Measurements from ENCODE around the gene C9.
"Not testable (repeated sequence)": the region's sequence is repeated elsewhere in the genome, so short reads cannot be mapped to it uniquely, and the experiment has no call there.

C9 gene

DNA sequence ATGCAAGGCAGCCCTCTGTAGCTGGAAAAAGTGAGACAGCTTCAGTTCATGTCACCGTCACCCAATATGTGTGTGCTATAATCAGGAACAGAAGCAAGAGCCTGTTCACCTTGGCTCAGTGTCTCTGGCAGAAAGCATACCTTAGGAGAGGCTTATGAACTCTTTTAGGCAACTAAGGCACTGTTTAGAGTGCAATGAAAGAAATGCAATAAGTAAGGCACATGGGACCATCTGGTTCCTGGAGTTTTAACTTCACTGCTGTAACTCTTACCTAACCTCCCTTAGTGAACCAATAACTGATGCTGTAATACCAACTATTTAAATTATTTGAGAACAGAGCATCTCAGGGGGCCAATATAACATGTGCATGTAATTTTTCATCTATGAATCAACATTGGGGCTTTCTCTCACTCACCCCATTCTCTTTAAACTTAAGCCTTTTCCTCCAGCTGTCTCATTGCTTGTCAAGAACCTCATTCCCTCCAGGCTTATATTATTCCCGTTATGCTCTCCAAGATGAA is 32.4 kb downstream of the C9 start:
- WGBS, 2 experiments (ENCODE audit: insufficient coverage in 2 of 2): 87 to 100% methylated on average over 1 to 2 of the region's 2 CpGs
- Histone ChIP-seq H3K9me3 (ENCODE audit: control insufficient read depth, low read length) (no peaks in the 10 kb centered on the region), H3K27ac (ENCODE audit: low read depth, low read length, severe bottlenecking) (no peak overlapping the region), H3K4me1 (ENCODE audit: control insufficient read depth, insufficient read depth, low read length, poor library complexity, severe bottlenecking) (no peaks in the 10 kb centered on the region), H3K4me3 (ENCODE audit: extremely low read depth, insufficient read depth, low read length, poor library complexity, severe bottlenecking) (no peak overlapping the region), H3K36me3 (ENCODE audit: control insufficient read depth, insufficient read depth, low read length) (no peaks in the 10 kb centered on the region)

GRCh38 chr5:39328731-39329130 is 35.6 kb downstream of the C9 start:
- WGBS, 2 experiments (ENCODE audit: insufficient coverage in 2 of 2): 80% methylated on average over 1 of the region's 1 CpG; no CpG with 5 or more reads in 1 of the 2 experiments

DNA sequence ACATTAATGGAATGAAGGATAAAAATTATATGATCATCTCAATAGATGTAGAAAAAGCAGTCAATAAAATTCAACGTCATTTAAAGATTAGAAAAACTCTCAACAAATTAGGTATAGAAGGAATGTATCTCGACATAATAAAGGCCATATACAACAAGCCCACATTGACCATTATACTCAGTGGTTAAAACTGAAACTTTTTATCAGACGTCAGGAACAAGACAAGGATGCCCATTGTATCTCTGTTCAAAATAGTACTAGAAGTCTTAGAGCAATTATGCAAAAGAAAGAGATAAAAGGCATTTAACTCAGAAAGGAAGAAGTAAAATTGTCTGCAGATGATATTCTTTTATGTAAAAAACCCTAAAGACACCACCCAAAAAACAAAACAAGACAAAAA is 40.8 kb downstream of the C9 start:
- Histone ChIP-seq H3K36me3 (ENCODE audit: control insufficient read depth, insufficient read depth, low read length) (no peaks in the 10 kb centered on the region), H3K4me1 (ENCODE audit: control insufficient read depth, insufficient read depth, low read length, poor library complexity, severe bottlenecking) (no peaks in the 10 kb centered on the region), H3K9me3 (ENCODE audit: control insufficient read depth, low read length) (no peaks in the 10 kb centered on the region), H3K4me3 (ENCODE audit: extremely low read depth, insufficient read depth, low read length, poor library complexity, severe bottlenecking) (no peak overlapping the region), H3K27ac (ENCODE audit: low read depth, low read length, severe bottlenecking) (no peak overlapping the region)
- WGBS, 2 experiments (ENCODE audit: insufficient coverage in 2 of 2): no CpG with 5 or more reads among the region's 3 CpGs

More at GRCh38 chr5:39328731-39329130, 35.6 kb downstream of the C9 start:
- no peaks in the 10 kb centered on the region for H3K9me3 ChIP-seq (ENCODE audit: control insufficient read depth, low read length)
- H3K27ac ChIP-seq (ENCODE audit: low read depth, low read length, severe bottlenecking): no peak overlapping the region
- H3K36me3 ChIP-seq (ENCODE audit: control insufficient read depth, insufficient read depth, low read length): no peaks in the 10 kb centered on the region
- H3K4me3 ChIP-seq (ENCODE audit: extremely low read depth, insufficient read depth, low read length, poor library complexity, severe bottlenecking): no peak overlapping the region
- H3K4me1 ChIP-seq (ENCODE audit: control insufficient read depth, insufficient read depth, low read length, poor library complexity, severe bottlenecking): no peaks in the 10 kb centered on the region

DNA sequence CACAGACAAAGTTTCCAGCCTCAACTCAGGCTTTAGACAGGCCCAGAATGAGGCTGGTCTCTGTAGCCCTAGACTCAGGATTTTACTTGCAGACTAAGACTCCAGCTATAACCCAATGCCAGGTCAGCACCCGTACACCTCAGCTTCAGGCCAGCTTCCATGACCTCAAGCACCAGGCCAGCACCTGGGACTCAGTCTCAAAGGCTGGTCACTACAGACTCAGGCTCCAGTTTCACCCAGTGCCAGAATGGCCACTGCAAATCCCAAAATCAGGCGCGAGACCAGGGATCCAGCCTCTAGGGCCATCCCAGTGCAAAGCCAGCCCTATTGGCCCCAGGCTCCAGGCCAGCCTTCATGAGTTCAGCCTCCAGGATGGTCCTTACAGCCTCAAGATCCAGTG is 44.9 kb downstream of the C9 start:
- no peak overlapping the region for H3K4me3 ChIP-seq (ENCODE audit: extremely low read depth, insufficient read depth, low read length, poor library complexity, severe bottlenecking)
- H3K9me3 ChIP-seq (ENCODE audit: control insufficient read depth, low read length): no peaks in the 10 kb centered on the region
- no peaks in the 10 kb centered on the region for H3K36me3 ChIP-seq (ENCODE audit: control insufficient read depth, insufficient read depth, low read length)
- no peak overlapping the region for H3K27ac ChIP-seq (ENCODE audit: low read depth, low read length, severe bottlenecking)
- H3K4me1 ChIP-seq (ENCODE audit: control insufficient read depth, insufficient read depth, low read length, poor library complexity, severe bottlenecking): no peaks in the 10 kb centered on the region
- 97% methylated on average over 2 to 3 of the region's 3 CpGs for WGBS, 2 experiments (ENCODE audit: insufficient coverage in 2 of 2)

DNA sequence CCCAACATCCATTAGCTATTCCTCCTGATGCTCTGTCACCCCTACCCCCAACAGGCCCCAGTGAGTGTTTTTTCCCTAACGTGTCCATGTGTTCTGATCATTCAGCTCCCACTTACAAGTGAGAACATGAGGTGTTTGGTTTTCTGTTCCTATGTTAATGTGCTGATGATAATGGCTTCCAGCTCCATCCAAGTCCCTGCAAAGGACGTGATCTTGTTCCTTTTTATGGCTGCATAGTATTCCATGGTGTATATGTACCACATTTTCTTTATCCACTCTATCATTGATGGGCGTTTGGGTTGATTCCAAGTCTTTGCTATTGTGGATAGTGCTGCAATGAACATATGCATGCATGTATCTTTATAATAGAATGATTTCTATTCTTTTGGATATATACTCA is 47.8 kb downstream of the C9 start:
- H3K36me3 ChIP-seq (ENCODE audit: control insufficient read depth, insufficient read depth, low read length); H3K9me3 ChIP-seq (ENCODE audit: control insufficient read depth, low read length); H3K4me3 ChIP-seq (ENCODE audit: extremely low read depth, insufficient read depth, low read length, poor library complexity, severe bottlenecking); H3K27ac ChIP-seq (ENCODE audit: low read depth, low read length, severe bottlenecking); H3K4me1 ChIP-seq (ENCODE audit: control insufficient read depth, insufficient read depth, low read length, poor library complexity, severe bottlenecking): not testable (repeated sequence)
- WGBS, 2 experiments (ENCODE audit: insufficient coverage in 2 of 2): no CpG with 5 or more reads among the region's 3 CpGs

- no peaks in the 10 kb centered on the region for H3K36me3 ChIP-seq (ENCODE audit: control insufficient read depth, insufficient read depth, low read length)
- no peak overlapping the region for H3K27ac ChIP-seq (ENCODE audit: low read depth, low read length, severe bottlenecking)
- no peaks in the 10 kb centered on the region for H3K4me1 ChIP-seq (ENCODE audit: control insufficient read depth, insufficient read depth, low read length, poor library complexity, severe bottlenecking)
- no peaks in the 10 kb centered on the region for H3K9me3 ChIP-seq (ENCODE audit: control insufficient read depth, low read length)
- no peak overlapping the region for H3K4me3 ChIP-seq (ENCODE audit: extremely low read depth, insufficient read depth, low read length, poor library complexity, severe bottlenecking)
- 83 to 100% methylated on average over 3 of the region's 4 CpGs for WGBS, 2 experiments (ENCODE audit: insufficient coverage in 2 of 2)
Measured at GRCh38 chr5:39315995-39316394, 48.3 kb downstream of the C9 start.

DNA sequence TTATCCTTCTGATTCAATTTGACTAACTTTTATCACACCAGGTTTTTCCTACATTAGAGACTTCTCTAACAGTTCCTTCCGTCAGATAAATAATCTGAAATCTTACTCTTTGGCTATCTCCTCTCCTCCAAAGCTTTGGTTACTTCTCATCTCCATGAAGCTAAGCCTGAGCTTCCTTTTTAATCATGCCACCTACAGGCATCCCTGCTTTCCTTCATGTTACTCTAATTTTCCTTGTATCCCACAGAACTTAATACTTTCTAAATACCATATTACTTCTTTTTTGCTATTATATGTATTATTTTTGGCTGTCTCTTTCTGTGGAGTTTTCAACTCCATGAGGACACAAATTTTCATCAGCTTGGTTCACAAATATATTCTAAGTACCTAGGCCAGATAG is 49.7 kb downstream of the C9 start:
- Histone ChIP-seq H3K9me3 (ENCODE audit: control insufficient read depth, low read length) (no peaks in the 10 kb centered on the region), H3K36me3 (ENCODE audit: control insufficient read depth, insufficient read depth, low read length) (no peaks in the 10 kb centered on the region), H3K27ac (ENCODE audit: low read depth, low read length, severe bottlenecking) (no peak overlapping the region), H3K4me1 (ENCODE audit: control insufficient read depth, insufficient read depth, low read length, poor library complexity, severe bottlenecking) (no peaks in the 10 kb centered on the region), H3K4me3 (ENCODE audit: extremely low read depth, insufficient read depth, low read length, poor library complexity, severe bottlenecking) (no peak overlapping the region)
- WGBS, 2 experiments (ENCODE audit: insufficient coverage in 2 of 2): 94 to 100% methylated on average over 1 of the region's 1 CpG

DNA sequence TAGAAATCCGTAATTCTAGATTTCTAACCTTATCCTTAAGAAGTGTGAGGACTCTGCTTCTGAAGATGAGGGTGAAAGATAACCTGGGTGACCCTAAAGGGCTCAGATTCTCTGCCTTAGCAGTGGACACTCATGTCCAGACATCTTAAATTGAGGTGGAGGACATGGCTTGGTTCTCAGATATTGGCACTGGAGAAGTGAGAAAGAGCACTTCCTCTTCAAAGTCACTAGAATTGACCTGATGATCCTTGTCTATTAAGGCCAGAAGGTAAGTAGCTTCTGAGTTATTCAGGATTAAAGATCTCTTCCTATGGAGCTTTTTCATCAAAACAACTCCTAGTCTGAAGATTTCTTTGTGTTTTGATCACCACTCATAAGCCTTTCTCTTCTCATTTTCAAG is 54.8 kb downstream of the C9 start:
- H3K9me3 ChIP-seq (ENCODE audit: control insufficient read depth, low read length): no peaks in the 10 kb centered on the region
- no peak overlapping the region for H3K4me3 ChIP-seq (ENCODE audit: extremely low read depth, insufficient read depth, low read length, poor library complexity, severe bottlenecking)
- H3K36me3 ChIP-seq (ENCODE audit: control insufficient read depth, insufficient read depth, low read length): no peaks in the 10 kb centered on the region
- H3K4me1 ChIP-seq (ENCODE audit: control insufficient read depth, insufficient read depth, low read length, poor library complexity, severe bottlenecking): no peaks in the 10 kb centered on the region
- no peak overlapping the region for H3K27ac ChIP-seq (ENCODE audit: low read depth, low read length, severe bottlenecking)
- no CpG with 5 or more reads among the region's 1 CpG for WGBS, 2 experiments (ENCODE audit: insufficient coverage in 2 of 2)

GRCh38 chr5:39302472-39302871 is 61.8 kb downstream of the C9 start:
- Histone ChIP-seq H3K36me3 (ENCODE audit: control insufficient read depth, insufficient read depth, low read length) (no peaks in the 10 kb centered on the region), H3K4me1 (ENCODE audit: control insufficient read depth, insufficient read depth, low read length, poor library complexity, severe bottlenecking) (no peaks in the 10 kb centered on the region)
- no CpG with 5 or more reads among the region's 1 CpG for whole genome bisulfite sequencing, 2 experiments (ENCODE audit: insufficient coverage in 2 of 2)

DNA sequence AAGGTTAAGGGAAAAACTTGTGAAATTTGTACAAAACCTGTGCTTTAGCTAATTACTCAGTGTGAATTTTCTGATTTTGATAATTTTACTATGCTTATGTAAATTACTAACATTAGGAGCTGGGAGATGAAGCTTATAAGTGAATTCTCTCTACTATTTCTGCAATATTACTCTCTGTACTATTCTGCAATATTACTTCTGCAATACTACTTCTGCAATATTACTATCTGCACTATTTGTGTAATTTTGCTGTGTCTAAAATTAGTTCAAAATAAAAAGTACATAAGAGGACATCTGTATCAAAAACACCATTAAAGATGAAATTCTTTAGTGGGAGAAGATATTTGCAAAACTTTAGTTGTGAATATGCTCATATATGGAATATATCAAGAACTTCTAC is 62.9 kb downstream of the C9 start:
- no peak overlapping the region for H3K4me3 ChIP-seq (ENCODE audit: extremely low read depth, insufficient read depth, low read length, poor library complexity, severe bottlenecking)
- no peaks in the 10 kb centered on the region for H3K36me3 ChIP-seq (ENCODE audit: control insufficient read depth, insufficient read depth, low read length)
- H3K4me1 ChIP-seq (ENCODE audit: control insufficient read depth, insufficient read depth, low read length, poor library complexity, severe bottlenecking): no peaks in the 10 kb centered on the region
- H3K9me3 ChIP-seq (ENCODE audit: control insufficient read depth, low read length): no peaks in the 10 kb centered on the region
- H3K27ac ChIP-seq (ENCODE audit: low read depth, low read length, severe bottlenecking): no peak overlapping the region

More at GRCh38 chr5:39302472-39302871, 61.8 kb downstream of the C9 start:
- no peaks in the 10 kb centered on the region for H3K9me3 ChIP-seq (ENCODE audit: control insufficient read depth, low read length)
- no peak overlapping the region for H3K4me3 ChIP-seq (ENCODE audit: extremely low read depth, insufficient read depth, low read length, poor library complexity, severe bottlenecking)
- H3K27ac ChIP-seq (ENCODE audit: low read depth, low read length, severe bottlenecking): no peak overlapping the region

GRCh38 chr5:39299962-39300361 is 64.3 kb downstream of the C9 start:
- H3K4me1 ChIP-seq (ENCODE audit: control insufficient read depth, insufficient read depth, low read length, poor library complexity, severe bottlenecking): no peaks in the 10 kb centered on the region
- no peak overlapping the region for H3K4me3 ChIP-seq (ENCODE audit: extremely low read depth, insufficient read depth, low read length, poor library complexity, severe bottlenecking)
- H3K36me3 ChIP-seq (ENCODE audit: control insufficient read depth, insufficient read depth, low read length): no peaks in the 10 kb centered on the region
- no peak overlapping the region for H3K27ac ChIP-seq (ENCODE audit: low read depth, low read length, severe bottlenecking)
- H3K9me3 ChIP-seq (ENCODE audit: control insufficient read depth, low read length): no peaks in the 10 kb centered on the region

- H3K4me3 ChIP-seq (ENCODE audit: extremely low read depth, insufficient read depth, low read length, poor library complexity, severe bottlenecking): no peak overlapping the region
- H3K4me1 ChIP-seq (ENCODE audit: control insufficient read depth, insufficient read depth, low read length, poor library complexity, severe bottlenecking): no peaks in the 10 kb centered on the region
- H3K9me3 ChIP-seq (ENCODE audit: control insufficient read depth, low read length): no peaks in the 10 kb centered on the region
- no peaks in the 10 kb centered on the region for H3K36me3 ChIP-seq (ENCODE audit: control insufficient read depth, insufficient read depth, low read length)
- H3K27ac ChIP-seq (ENCODE audit: low read depth, low read length, severe bottlenecking): no peak overlapping the region
- no CpG with 5 or more reads among the region's 2 CpGs for WGBS, 2 experiments (ENCODE audit: insufficient coverage in 2 of 2)
Measured at GRCh38 chr5:39294736-39295135, 69.6 kb downstream of the C9 start.
